Endothelial cell of hepatic sinusoid (primary cell): ENCODE measurements around the gene ARID4A.
"Not testable (repeated sequence)": the region's sequence is repeated elsewhere in the genome, so short reads cannot be mapped to it uniquely, and the experiment has no call there.

Experiments used
- in situ Hi-C: cut with HindIII; loops from 2 replicates; pipeline ENCODE4 v1.10.0; 2017; ENCODE audit warnings: low sequenced_read_pairs

ARID4A gene

GRCh38 chr14:58292187-58292586, 6.2 kb upstream of the ARID4A start:
- in situ Hi-C loops = no loop called here

DNA sequence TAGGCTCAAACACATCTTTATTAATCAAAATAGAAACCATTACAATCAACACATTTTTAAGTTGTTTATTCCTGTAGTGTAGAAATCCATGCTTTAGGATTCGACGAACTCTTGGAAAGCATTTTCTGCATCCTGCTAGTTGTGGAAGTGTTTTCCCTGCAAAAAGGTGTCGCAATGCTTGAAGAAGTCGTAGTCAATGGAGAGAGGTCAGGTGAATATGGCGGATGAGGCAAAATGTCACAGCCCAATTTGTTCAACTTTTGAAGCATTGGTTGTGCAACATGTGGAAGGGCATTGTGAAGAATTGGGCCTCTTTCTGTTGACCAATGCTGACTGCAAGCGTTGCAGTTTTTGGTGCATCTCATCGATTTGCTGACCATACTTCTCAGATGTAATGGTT, 4.2 kb upstream of the ARID4A start:
- in situ Hi-C loops = no loop called here

- in situ Hi-C loops = no loop called here
Measured at GRCh38 chr14:58296726-58297125, 1.6 kb upstream of the ARID4A start.

GRCh38 chr14:58297412-58297761, 968 bp upstream of the ARID4A start:
- in situ Hi-C loops = no loop called here

DNA sequence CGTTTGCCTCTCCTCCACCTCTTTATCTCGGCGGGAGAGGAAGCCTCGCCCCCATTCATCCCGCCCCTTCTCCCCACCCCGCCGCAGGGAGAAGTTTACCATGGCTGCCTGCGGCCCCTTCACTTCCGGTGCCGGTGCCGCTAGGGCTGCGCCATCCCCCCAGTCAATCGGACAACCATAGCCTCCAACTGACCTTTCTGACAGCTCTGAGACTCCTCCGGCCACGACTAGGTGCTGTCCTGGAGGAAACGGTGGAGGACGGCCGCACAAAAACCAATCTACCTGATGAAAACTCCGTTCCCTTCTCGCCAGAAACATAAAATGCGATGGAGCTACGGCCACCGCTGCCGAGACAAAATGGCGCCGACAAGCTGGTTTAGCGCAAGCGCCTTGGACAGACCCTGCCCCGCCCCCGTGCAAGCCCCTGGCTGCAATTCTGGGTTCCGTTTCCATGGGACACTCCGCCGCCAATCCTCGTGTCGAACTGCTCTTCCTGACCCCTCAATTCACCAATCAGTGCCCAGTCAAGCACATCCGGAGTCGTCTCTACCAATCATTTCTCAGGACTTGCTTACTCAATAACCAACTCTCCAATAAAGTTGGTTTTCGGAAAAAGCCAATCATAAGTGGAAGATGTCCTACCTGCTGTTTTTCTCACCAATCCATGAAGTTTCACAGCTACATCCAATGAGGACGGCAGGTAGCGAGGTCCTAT, 436 bp upstream of the ARID4A start:
- in situ Hi-C loops = no loop called here

- in situ Hi-C loops = no loop called here
Measured at GRCh38 chr14:58299401-58300330, 1.3 kb downstream of the ARID4A start.

DNA sequence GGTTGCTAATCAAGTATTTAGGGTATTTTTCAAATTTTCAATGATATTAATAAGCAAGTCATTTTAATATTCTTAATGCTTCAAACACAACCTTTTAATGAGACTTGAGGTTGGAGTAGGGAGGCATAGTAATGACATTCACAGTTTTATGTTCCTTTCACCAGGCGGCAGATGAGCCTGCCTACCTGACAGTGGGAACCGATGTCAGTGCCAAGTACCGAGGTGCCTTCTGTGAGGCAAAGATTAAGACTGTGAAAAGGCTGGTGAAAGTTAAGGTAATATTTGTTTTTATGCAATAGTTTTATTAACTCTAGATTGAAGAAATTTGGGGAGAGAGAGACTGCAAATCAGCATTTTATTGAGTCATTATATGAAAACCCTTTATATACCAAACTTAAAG, 3.1 kb downstream of the ARID4A start:
- in situ Hi-C loops = no loop called here

DNA sequence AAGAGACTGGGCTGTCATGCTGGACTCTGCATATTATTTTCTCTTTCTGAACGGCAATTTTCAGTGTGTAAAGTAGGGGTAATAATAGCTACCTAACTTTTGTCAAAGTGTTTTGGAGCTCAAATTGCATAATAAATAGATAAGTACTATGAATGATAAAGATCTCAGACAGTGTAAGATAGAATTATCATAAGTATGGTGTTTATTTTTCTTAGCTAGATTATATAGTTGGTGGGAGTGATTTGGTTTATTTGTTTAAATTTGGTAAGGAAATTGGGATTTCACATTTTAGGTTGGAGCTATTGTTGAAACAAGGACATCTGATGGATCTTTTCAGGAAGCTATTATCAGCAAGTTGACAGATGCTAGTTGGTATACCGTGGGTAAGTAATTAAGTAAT, 7.4 kb downstream of the ARID4A start:
- in situ Hi-C loops = no loop called here

- in situ Hi-C loops = no loop called here
Measured at GRCh38 chr14:58307597-58308316, 9.4 kb downstream of the ARID4A start.

DNA sequence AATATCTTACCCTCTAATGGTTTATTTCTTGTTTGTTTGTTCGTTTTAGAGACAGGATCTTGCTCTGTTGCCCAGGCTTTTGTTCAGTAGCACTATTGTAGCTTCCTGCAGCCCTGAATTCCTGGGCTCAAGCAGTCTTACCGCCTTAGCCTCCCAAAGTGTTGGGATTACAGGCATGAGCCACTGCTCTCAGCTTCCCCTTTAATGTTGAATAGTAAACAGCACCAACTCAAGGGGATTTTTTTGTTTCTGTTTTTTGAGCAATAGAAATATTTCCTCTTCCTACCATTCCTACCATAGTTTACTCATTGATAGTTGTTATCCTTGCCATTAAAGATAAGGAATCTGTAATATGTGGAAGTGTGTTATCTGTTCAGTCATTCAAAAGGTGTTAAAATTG, 10.7 kb downstream of the ARID4A start:
- in situ Hi-C loops = no loop called here

- in situ Hi-C loops = no loop called here
Measured at GRCh38 chr14:58313699-58314098, 15.3 kb downstream of the ARID4A start.

GRCh38 chr14:58315606-58316005, 17.3 kb downstream of the ARID4A start:
- in situ Hi-C loops = no loop called here

DNA sequence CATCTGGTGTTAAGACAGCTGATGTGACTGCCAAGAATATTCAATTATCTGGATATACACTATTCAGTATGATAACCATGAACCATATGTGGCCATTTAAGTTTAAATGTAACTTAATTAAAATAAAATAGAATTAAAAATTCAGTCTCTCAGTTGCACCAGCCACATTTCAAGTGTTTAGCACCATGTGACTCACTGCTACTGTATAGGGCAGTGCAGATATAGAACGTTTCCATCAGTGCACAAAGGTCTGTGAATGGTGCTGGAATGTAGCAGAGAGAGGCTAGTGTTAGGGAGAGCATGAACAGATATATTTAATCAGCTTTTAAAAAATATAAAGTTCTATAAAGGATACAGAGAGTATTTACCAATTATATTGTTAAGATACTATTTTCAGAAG, 28.7 kb downstream of the ARID4A start:
- in situ Hi-C loops = no loop called here

GRCh38 chr14:58331111-58331510, 32.8 kb downstream of the ARID4A start:
- in situ Hi-C loops = no loop called here

DNA sequence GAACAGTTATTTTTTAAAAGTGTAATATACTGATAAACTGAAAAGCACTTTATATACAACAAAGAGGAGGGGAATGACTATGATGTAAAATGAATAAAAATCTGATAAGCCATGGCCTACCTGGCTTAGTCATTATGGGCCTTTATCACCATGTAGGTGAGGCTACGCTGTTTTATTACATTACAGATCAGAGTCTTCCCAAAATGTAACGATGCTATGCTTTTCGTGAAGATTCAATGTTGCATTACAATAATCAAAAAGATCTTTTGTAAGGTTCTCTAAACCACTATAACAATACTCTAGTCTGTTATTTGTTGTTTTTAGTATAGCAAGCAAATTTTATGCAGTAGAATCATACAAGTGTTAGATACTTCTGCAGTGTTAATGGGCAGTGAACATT, 34.2 kb downstream of the ARID4A start:
- in situ Hi-C loops = no loop called here

GRCh38 chr14:58339666-58340065, 41.3 kb downstream of the ARID4A start:
- in situ Hi-C loops = not testable (repeated sequence)

GRCh38 chr14:58341152-58341748, 42.9 kb downstream of the ARID4A start:
- in situ Hi-C loops = no loop called here

GRCh38 chr14:58343535-58343934, 45.2 kb downstream of the ARID4A start:
- in situ Hi-C loops = not testable (repeated sequence)

DNA sequence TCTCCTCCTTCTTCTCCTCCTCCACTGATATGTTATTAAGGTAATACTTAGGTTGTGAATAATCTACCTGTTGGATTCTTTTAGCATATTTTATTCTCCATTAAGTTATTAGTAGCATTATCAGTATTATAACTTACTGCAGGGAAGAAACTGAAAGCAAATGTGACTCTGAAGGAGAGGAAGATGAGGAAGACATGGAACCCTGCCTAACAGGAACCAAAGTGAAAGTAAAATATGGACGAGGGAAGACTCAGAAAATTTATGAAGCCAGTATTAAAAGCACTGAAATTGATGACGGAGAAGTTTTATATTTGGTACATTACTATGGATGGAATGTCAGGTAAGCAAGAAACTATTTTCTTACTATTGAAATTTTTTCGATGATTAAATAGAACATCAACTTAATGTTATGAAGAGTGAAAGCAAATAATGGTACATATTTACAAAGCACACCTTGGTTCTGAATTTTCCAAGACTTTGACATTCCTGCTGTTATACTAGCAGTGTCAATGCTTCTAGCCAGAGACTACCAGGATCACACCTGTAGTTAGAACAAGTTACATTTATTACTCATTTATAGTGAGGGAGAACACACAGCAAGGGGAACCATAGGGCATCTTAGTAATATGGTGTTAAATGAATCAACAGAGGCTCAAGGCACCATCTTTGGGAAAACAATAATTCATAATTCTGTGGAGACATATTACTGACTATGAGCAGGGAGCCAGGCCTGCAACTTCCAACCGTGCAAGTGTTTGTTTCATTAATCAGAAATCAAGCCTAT, 55.4 kb downstream of the ARID4A start:
- in situ Hi-C loops = no loop called here

- in situ Hi-C loops = no loop called here
Measured at GRCh38 chr14:58354808-58355207, 56.5 kb downstream of the ARID4A start.
